ENCODE measurements around the gene LMX1B. TPM values are rescaled to one million over a fixed set of nuclear protein-coding genes. Genes with fewer than 3 reads are reported as not detected.

Gene LMX1B
- total RNA-seq, 1 experiment from 2014 or later: not detected

- H3K27me3 ChIP-seq (replicated peaks; ENCODE audit: insufficient read depth, low read depth, low read length, poor library complexity): peaks cover 90% of the 10 kb centered on the region
- intact Hi-C loops (cut with micrococcal nuclease; ENCODE audit: unreplicated experiment): no loop called here
Measured at GRCh38 chr9:126643945-126644527, 30.3 kb downstream of the LMX1B start.

DNA sequence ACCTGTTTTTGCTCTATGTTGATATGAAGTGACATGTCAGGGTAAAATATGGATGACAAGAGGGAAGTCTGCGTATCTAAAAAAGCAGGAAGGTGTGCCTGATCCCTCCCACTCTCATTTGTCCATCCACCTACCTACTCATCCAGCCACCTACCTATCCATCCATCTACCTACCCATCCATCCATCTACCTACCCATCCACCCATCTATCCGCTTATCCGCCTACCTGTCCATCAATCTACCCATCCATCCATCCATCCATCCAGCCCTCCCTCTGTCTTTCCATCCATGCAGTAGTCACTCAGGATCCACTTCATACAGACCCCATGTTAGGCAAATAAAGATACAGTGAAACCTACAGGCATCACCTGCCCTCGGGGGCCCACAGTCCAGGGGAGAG, 32.4 kb downstream of the LMX1B start:
- ChIA-PET POLR2A (ENCODE audit: low non-redundant PET) (no interaction called here), CTCF (no interaction called here)
- Histone ChIP-seq H3K27me3 (replicated peaks; ENCODE audit: insufficient read depth, low read depth, low read length, poor library complexity) (peaks cover 98% of the 10 kb centered on the region), H3K4me3 (ENCODE audit: low read depth, low read length, poor library complexity, severe bottlenecking) (no peak overlapping the region), H3K9me3 (ENCODE audit: low read depth, low read length, poor library complexity, severe bottlenecking) (no peaks in the 10 kb centered on the region), H3K27ac (ENCODE audit: low read depth, low read length, poor library complexity, severe bottlenecking) (no peak overlapping the region), H3K4me1 (ENCODE audit: insufficient read depth, low read length, poor library complexity, severe bottlenecking) (no peaks in the 10 kb centered on the region), H3K36me3 (ENCODE audit: insufficient read depth, low read length, poor library complexity, severe bottlenecking) (no peaks in the 10 kb centered on the region)
- intact Hi-C loops (cut with micrococcal nuclease; ENCODE audit: unreplicated experiment): no loop called here
- DNase-seq (ENCODE audit: low spot score): no peak
- BruUV-seq (replicated peaks): no TSS peak
- TF ChIP-seq EZH2 (IDR thresholded peaks at IDR 0.05; ENCODE audit: borderline replicate concordance, low read depth, low read length, poor library complexity, severe bottlenecking) (no peak), CTCF (conservative IDR thresholded peaks at IDR 0.05; ENCODE audit: low read depth, low read length) (no peak)

More at GRCh38 chr9:126643945-126644527, 30.3 kb downstream of the LMX1B start:
- BruUV-seq (replicated peaks): no TSS peak
- Histone ChIP-seq H3K27ac (ENCODE audit: low read depth, low read length, poor library complexity, severe bottlenecking) (no peak overlapping the region), H3K4me1 (ENCODE audit: insufficient read depth, low read length, poor library complexity, severe bottlenecking) (peaks cover 3% of the 10 kb centered on the region), H3K4me3 (ENCODE audit: low read depth, low read length, poor library complexity, severe bottlenecking) (no peak overlapping the region), H3K36me3 (ENCODE audit: insufficient read depth, low read length, poor library complexity, severe bottlenecking) (no peaks in the 10 kb centered on the region), H3K9me3 (ENCODE audit: low read depth, low read length, poor library complexity, severe bottlenecking) (no peaks in the 10 kb centered on the region)
- ChIA-PET CTCF (no interaction called here), POLR2A (ENCODE audit: low non-redundant PET) (no interaction called here)
- no peak for TF ChIP-seq EZH2 (IDR thresholded peaks at IDR 0.05; ENCODE audit: borderline replicate concordance, low read depth, low read length, poor library complexity, severe bottlenecking)
- TF ChIP-seq CTCF (conservative IDR thresholded peaks at IDR 0.05; ENCODE audit: low read depth, low read length): no peak
- no peak for DNase-seq (ENCODE audit: low spot score)

- no peak for TF ChIP-seq CTCF (conservative IDR thresholded peaks at IDR 0.05; ENCODE audit: low read depth, low read length)
- TF ChIP-seq EZH2 (IDR thresholded peaks at IDR 0.05; ENCODE audit: borderline replicate concordance, low read depth, low read length, poor library complexity, severe bottlenecking): peak; percentile 43
- H3K27me3 ChIP-seq (replicated peaks; ENCODE audit: insufficient read depth, low read depth, low read length, poor library complexity): peaks cover 100% of the 10 kb centered on the region
- no peaks in the 10 kb centered on the region for H3K36me3 ChIP-seq (ENCODE audit: insufficient read depth, low read length, poor library complexity, severe bottlenecking)
- no peak overlapping the region for H3K27ac ChIP-seq (ENCODE audit: low read depth, low read length, poor library complexity, severe bottlenecking)
- BruUV-seq (replicated peaks): no TSS peak
- intact Hi-C loops (cut with micrococcal nuclease; ENCODE audit: unreplicated experiment): no loop called here
- no peak overlapping the region for H3K4me3 ChIP-seq (ENCODE audit: low read depth, low read length, poor library complexity, severe bottlenecking)
- ChIA-PET CTCF (no interaction called here), POLR2A (ENCODE audit: low non-redundant PET) (no interaction called here)
- DNase-seq (ENCODE audit: low spot score): no peak
- no peaks in the 10 kb centered on the region for H3K9me3 ChIP-seq (ENCODE audit: low read depth, low read length, poor library complexity, severe bottlenecking)
- H3K4me1 ChIP-seq (ENCODE audit: insufficient read depth, low read length, poor library complexity, severe bottlenecking): no peaks in the 10 kb centered on the region
Measured at GRCh38 chr9:126647585-126648411, 34.1 kb downstream of the LMX1B start.
